Colon (tissue), 2 donors: Measurements from ENCODE around the gene B2M.
"Not testable (repeated sequence)": the region's sequence is repeated elsewhere in the genome, so short reads cannot be mapped to it uniquely, and the experiment has no call there.

Source experiments
- FAIRE-seq: peaks from 2 replicates; lab custom pipeline; 2012; peaks lifted over from hg19 to GRCh38; lab: Jason Lieb, UNC
- donor health status: control.
- donor health status: control.

The B2M gene

GRCh38 chr15:44726136-44726535 is 14.8 kb downstream of the B2M start:
- FAIRE-seq: no peak

GRCh38 chr15:44726568-44727484 is 15.5 kb downstream of the B2M start:
- no peak for FAIRE-seq

- FAIRE-seq: no peak
Measured at GRCh38 chr15:44727485-44728231, 16.3 kb downstream of the B2M start.

GRCh38 chr15:44728232-44728575 is 16.9 kb downstream of the B2M start:
- FAIRE-seq: not testable (repeated sequence)

- FAIRE-seq: peak; percentile 68
Measured at GRCh38 chr15:44728576-44729407, 17.5 kb downstream of the B2M start.

GRCh38 chr15:44729408-44730127 is 18.3 kb downstream of the B2M start:
- FAIRE-seq: no peak

GRCh38 chr15:44734839-44735481 is 23.6 kb downstream of the B2M start:
- no peak for FAIRE-seq

- no peak for FAIRE-seq
Measured at GRCh38 chr15:44735482-44736180, 24.3 kb downstream of the B2M start.

- no peak for FAIRE-seq
Measured at GRCh38 chr15:44736181-44736765, 25.0 kb downstream of the B2M start, which contains the start of gene TRIM69. TSS of gene TRIM69 (plus strand) at chr15:44736528. CDS start at chr15:44736705, 177 bp downstream.

GRCh38 chr15:44738340-44738984 is 27.1 kb downstream of the B2M start:
- FAIRE-seq: no peak

- FAIRE-seq: not testable (repeated sequence)
Measured at GRCh38 chr15:44739222-44739847, 28.0 kb downstream of the B2M start.

- not testable (repeated sequence) for FAIRE-seq
Measured at GRCh38 chr15:44743454-44743853, 32.1 kb downstream of the B2M start.

GRCh38 chr15:44753345-44753744 is 42.0 kb downstream of the B2M start:
- FAIRE-seq: no peak

- no peak for FAIRE-seq
Measured at GRCh38 chr15:44763187-44763586, 51.9 kb downstream of the B2M start.

GRCh38 chr15:44763848-44764247 is 52.5 kb downstream of the B2M start:
- FAIRE-seq: no peak

- no peak for FAIRE-seq
Measured at GRCh38 chr15:44765036-44765435, 53.7 kb downstream of the B2M start.
